Measurements from ENCODE around the gene MORC2.

Gene MORC2

GRCh38 chr22:30944986-30945385 lies 23.6 kb downstream of the MORC2 start:
- TF ChIP-seq TOX (CRISPR knock-in tag; IDR thresholded peaks at IDR 0.05; ENCODE audit: borderline replicate concordance), result no peak
- no peak for TF ChIP-seq ESRRG (CRISPR knock-in tag; IDR thresholded peaks at IDR 0.05)
- no peak for TF ChIP-seq TSHZ2 (CRISPR knock-in tag; IDR thresholded peaks at IDR 0.05)
- no peak for TF ChIP-seq ZC3H10 (CRISPR knock-in tag; IDR thresholded peaks at IDR 0.05)
- TF ChIP-seq CSDC2 (CRISPR knock-in tag; IDR thresholded peaks at IDR 0.05), result no peak
- TF ChIP-seq RARB (CRISPR knock-in tag; IDR thresholded peaks at IDR 0.05), result no peak
- TF ChIP-seq ZNF8 (CRISPR knock-in tag; IDR thresholded peaks at IDR 0.05), result no peak
- no peak for TF ChIP-seq PPARA (CRISPR knock-in tag; IDR thresholded peaks at IDR 0.05; ENCODE audit: borderline replicate concordance)
- no peak for TF ChIP-seq GLIS3 (CRISPR knock-in tag; IDR thresholded peaks at IDR 0.05)
- TF ChIP-seq OSR1 (CRISPR knock-in tag; IDR thresholded peaks at IDR 0.05), result no peak
- no peak for TF ChIP-seq TCF4 (CRISPR knock-in tag; IDR thresholded peaks at IDR 0.05; ENCODE audit: borderline replicate concordance)
- no peak for TF ChIP-seq ZFP30 (CRISPR knock-in tag; IDR thresholded peaks at IDR 0.05)
- TF ChIP-seq PATZ1 (CRISPR knock-in tag; IDR thresholded peaks at IDR 0.05; ENCODE audit: borderline replicate concordance), result no peak
- TF ChIP-seq ZNF70 (CRISPR knock-in tag; IDR thresholded peaks at IDR 0.05), result no peak
- no peak for TF ChIP-seq ZFP3 (CRISPR knock-in tag; IDR thresholded peaks at IDR 0.05)
- TF ChIP-seq ISL1 (CRISPR knock-in tag; IDR thresholded peaks at IDR 0.05), result no peak
- no peak for ATAC-seq

GRCh38 chr22:30943368-30943767 lies 25.2 kb downstream of the MORC2 start:
- TF ChIP-seq TCF4 (CRISPR knock-in tag; IDR thresholded peaks at IDR 0.05; ENCODE audit: borderline replicate concordance) (no peak), ISL1 (CRISPR knock-in tag; IDR thresholded peaks at IDR 0.05) (no peak), TOX (CRISPR knock-in tag; IDR thresholded peaks at IDR 0.05; ENCODE audit: borderline replicate concordance) (no peak), CSDC2 (CRISPR knock-in tag; IDR thresholded peaks at IDR 0.05) (no peak), ARNTL (CRISPR knock-in tag; IDR thresholded peaks at IDR 0.05; ENCODE audit: borderline replicate concordance, low read depth) (no peak), SNAI2 (CRISPR knock-in tag; IDR thresholded peaks at IDR 0.05) (no peak), ZNF70 (CRISPR knock-in tag; IDR thresholded peaks at IDR 0.05) (no peak), ZFP3 (CRISPR knock-in tag; IDR thresholded peaks at IDR 0.05) (no peak), TSHZ2 (CRISPR knock-in tag; IDR thresholded peaks at IDR 0.05) (no peak)
- no peak for ATAC-seq

- no peak for ATAC-seq
- TF ChIP-seq ESRRG (CRISPR knock-in tag; IDR thresholded peaks at IDR 0.05), result no peak
These were observed 27.2 kb downstream of the MORC2 start for GRCh38 chr22:30941363-30941740.

GRCh38 chr22:30940685-30941362 lies 27.8 kb downstream of the MORC2 start:
- no peak for ATAC-seq
- no peak for TF ChIP-seq POU6F1 (CRISPR knock-in tag; IDR thresholded peaks at IDR 0.05; ENCODE audit: borderline replicate concordance, low read depth)
- no peak for TF ChIP-seq CSRNP3 (CRISPR knock-in tag; IDR thresholded peaks at IDR 0.05)
- no peak for TF ChIP-seq ZNF8 (CRISPR knock-in tag; IDR thresholded peaks at IDR 0.05)
- no peak for TF ChIP-seq ZFP30 (CRISPR knock-in tag; IDR thresholded peaks at IDR 0.05)
- TF ChIP-seq ZFP3 (CRISPR knock-in tag; IDR thresholded peaks at IDR 0.05), result no peak
- TF ChIP-seq TCF4 (CRISPR knock-in tag; IDR thresholded peaks at IDR 0.05; ENCODE audit: borderline replicate concordance), result no peak
- TF ChIP-seq CSDC2 (CRISPR knock-in tag; IDR thresholded peaks at IDR 0.05), result no peak
- no peak for TF ChIP-seq BACH2 (CRISPR knock-in tag; IDR thresholded peaks at IDR 0.05; ENCODE audit: borderline replicate concordance)
- TF ChIP-seq PPARA (CRISPR knock-in tag; IDR thresholded peaks at IDR 0.05; ENCODE audit: borderline replicate concordance), result no peak
- TF ChIP-seq OSR1 (CRISPR knock-in tag; IDR thresholded peaks at IDR 0.05), result no peak
- no peak for TF ChIP-seq GLIS3 (CRISPR knock-in tag; IDR thresholded peaks at IDR 0.05)
- no peak for TF ChIP-seq ESRRG (CRISPR knock-in tag; IDR thresholded peaks at IDR 0.05)
- TF ChIP-seq TSHZ2 (CRISPR knock-in tag; IDR thresholded peaks at IDR 0.05), result no peak
